MM.1S (cell line): ENCODE measurements around the gene AHRR.

Experiments used
- DNase-seq: peaks from one replicate; pipeline ENCODE4 v3.0.0-alpha.2; 2015
- H2AFZ ChIP-seq: fragments of 300-600 bp; sonication (generic); 2 replicates; pipeline ENCODE4 v1.6.0; 2016; ENCODE audit warnings: antibody characterized with exemption, low read length
- H3F3A ChIP-seq: fragments of 300-600 bp; sonication (generic); 2 replicates; pipeline ENCODE4 v1.6.1; 2016; ENCODE audit warnings: mild to moderate bottlenecking, antibody characterized with exemption, low read length, moderate library complexity, mixed read lengths; ENCODE audit not compliant: insufficient read depth
- H3K27ac ChIP-seq: fragments of 300-600 bp; sonication (generic); 2 replicates; pipeline ENCODE4 v1.5.1; 2016; ENCODE audit warnings: mild to moderate bottlenecking, low read length
- H3K27me3 ChIP-seq: fragments of 300-600 bp; sonication (generic); replicated peaks from 2 replicates; pipeline ENCODE4 v1.6.0; 2016; ENCODE audit warnings: low read length; ENCODE audit not compliant: insufficient read depth
- H3K36me3 ChIP-seq: fragments of 300-600 bp; sonication (generic); replicated peaks from 2 replicates; pipeline ENCODE4 v1.6.1; 2016; ENCODE audit warnings: mild to moderate bottlenecking, low read length, mixed read lengths; ENCODE audit not compliant: insufficient read depth
- H3K4me1 ChIP-seq: fragments of 300-600 bp; sonication (generic); 2 replicates; pipeline ENCODE4 v1.6.1; 2016; ENCODE audit warnings: low read length, mixed read lengths
- H3K4me2 ChIP-seq: fragments of 300-600 bp; sonication (generic); 2 replicates; pipeline ENCODE4 v1.6.0; 2016; ENCODE audit warnings: low read depth, low read length
- H3K4me3 ChIP-seq: fragments of 300-600 bp; sonication (generic); 2 replicates; pipeline ENCODE4 v1.5.1; 2016; ENCODE audit warnings: low read length, mixed read lengths
- H3K79me2 ChIP-seq: fragments of 300-600 bp; sonication (generic); 2 replicates; pipeline ENCODE4 v1.6.1; 2016; ENCODE audit warnings: mixed run types, low read length, mixed read lengths
- H3K9ac ChIP-seq: fragments of 300-600 bp; sonication (generic); 2 replicates; pipeline ENCODE4 v1.6.1; 2016; ENCODE audit warnings: low read length, mixed read lengths
- H3K9me2 ChIP-seq: fragments of 300-600 bp; sonication (generic); replicated peaks from 2 replicates; pipeline ENCODE4 v1.6.1; 2016; ENCODE audit warnings: mild to moderate bottlenecking, low read length, mixed read lengths; ENCODE audit not compliant: insufficient read depth
- H3K9me3 ChIP-seq: fragments of 300-600 bp; sonication (generic); replicated peaks from 2 replicates; pipeline ENCODE4 v1.6.1; 2016; ENCODE audit warnings: mild to moderate bottlenecking, low read length, mixed read lengths; ENCODE audit not compliant: insufficient read depth
- H4K20me1 ChIP-seq: fragments of 300-600 bp; sonication (generic); 2 replicates; pipeline ENCODE4 v1.6.1; 2016; ENCODE audit warnings: mild to moderate bottlenecking, low read length, moderate library complexity, mixed read lengths; ENCODE audit not compliant: insufficient read depth
- CTCF ChIP-seq: fragments of 300-600 bp; sonication (generic); IDR thresholded peaks from 2 replicates; pipeline ENCODE4 v1.5.1; 2016; ENCODE audit warnings: antibody characterized with exemption, low read length, mixed read lengths
- EZH2 ChIP-seq: fragments of 300-600 bp; sonication (generic); optimal IDR thresholded peaks from 2 replicates; pipeline ENCODE3; 2017; ENCODE audit warnings: low read depth, mild to moderate bottlenecking, antibody characterized with exemption, low read length, mixed read lengths
- EZH2phosphoT487 ChIP-seq: fragments of 300-600 bp; sonication (generic); IDR thresholded peaks from 2 replicates; pipeline ENCODE4 v1.6.1; 2018; ENCODE audit warnings: antibody characterized with exemption, low read length

The AHRR gene

GRCh38 chr5:436641-436975 is 115.1 kb downstream of the AHRR start:
- Histone ChIP-seq H3K36me3 (no peaks in the 10 kb centered on the region), H3K4me2 (no peak overlapping the region), H3F3A (no peaks in the 10 kb centered on the region), H4K20me1 (no peaks in the 10 kb centered on the region), H3K4me1 (peaks cover 10% of the 10 kb centered on the region), H3K27me3 (peaks cover 23% of the 10 kb centered on the region), H3K9me2 (no peaks in the 10 kb centered on the region), H3K27ac (no peak overlapping the region), H3K9ac (no peak overlapping the region), H3K79me2 (no peaks in the 10 kb centered on the region), H3K9me3 (no peaks in the 10 kb centered on the region), H3K4me3 (no peak overlapping the region), H2AFZ (no peak overlapping the region)
- no peak for DNase-seq
- TF ChIP-seq EZH2phosphoT487 (no peak), CTCF (no peak), EZH2 (no peak)

GRCh38 chr5:437281-437771 is 115.8 kb downstream of the AHRR start:
- no peak overlapping the region for H2AFZ ChIP-seq
- no peak for DNase-seq
- H3K4me2 ChIP-seq: no peak overlapping the region
- TF ChIP-seq CTCF (no peak), EZH2 (no peak), EZH2phosphoT487 (no peak)
- H3K4me1 ChIP-seq: peaks cover 17% of the 10 kb centered on the region
- H3K79me2 ChIP-seq: peaks cover 5% of the 10 kb centered on the region
- H3K27ac ChIP-seq: no peak overlapping the region
- no peaks in the 10 kb centered on the region for H3K9me3 ChIP-seq
- H3K27me3 ChIP-seq: peaks cover 23% of the 10 kb centered on the region
- H3K9me2 ChIP-seq: no peaks in the 10 kb centered on the region
- no peaks in the 10 kb centered on the region for H3F3A ChIP-seq
- no peak overlapping the region for H3K4me3 ChIP-seq
- H3K9ac ChIP-seq: no peak overlapping the region
- H3K36me3 ChIP-seq: no peaks in the 10 kb centered on the region
- H4K20me1 ChIP-seq: no peaks in the 10 kb centered on the region

- Histone ChIP-seq H4K20me1 (no peaks in the 10 kb centered on the region), H3K4me3 (no peak overlapping the region), H3K27ac (no peak overlapping the region), H3K4me2 (no peak overlapping the region), H3K9me2 (no peaks in the 10 kb centered on the region), H3K9me3 (no peaks in the 10 kb centered on the region), H2AFZ (no peak overlapping the region), H3K4me1 (peaks cover 17% of the 10 kb centered on the region), H3K27me3 (peaks cover 23% of the 10 kb centered on the region), H3K79me2 (peaks cover 14% of the 10 kb centered on the region), H3K36me3 (no peaks in the 10 kb centered on the region), H3F3A (no peaks in the 10 kb centered on the region), H3K9ac (no peak overlapping the region)
- TF ChIP-seq EZH2: no peak
- no peak for TF ChIP-seq CTCF
- no peak for TF ChIP-seq EZH2phosphoT487
- DNase-seq: no peak
These were observed 117.0 kb downstream of the AHRR start for GRCh38 chr5:438481-438981.
